GM18858 (cell line): ENCODE measurements around the gene CTBP2.
"Not testable (repeated sequence)": the region's sequence is repeated elsewhere in the genome, so short reads cannot be mapped to it uniquely, and the experiment has no call there.

Experiments
- ATAC-seq: cut with Tn5 transposase; IDR thresholded peaks from one replicate; pipeline ENCODE4 v1.9.1; 2021; ENCODE audit not compliant: unreplicated experiment

CTBP2 gene

GRCh38 chr10:124990671-124991625 lies 169.4 kb downstream of the CTBP2 start:
- ATAC-seq, result no peak

GRCh38 chr10:124989526-124989925 lies 170.8 kb downstream of the CTBP2 start:
- no peak for ATAC-seq

GRCh38 chr10:124988753-124989152 lies 171.6 kb downstream of the CTBP2 start:
- ATAC-seq, result not testable (repeated sequence)

- no peak for ATAC-seq
Measured at GRCh38 chr10:124987788-124988187, 172.6 kb downstream of the CTBP2 start.

- ATAC-seq, result no peak
Measured at GRCh38 chr10:124985162-124985561, 175.2 kb downstream of the CTBP2 start.

GRCh38 chr10:124984376-124984775 lies 176.0 kb downstream of the CTBP2 start:
- ATAC-seq, result no peak

GRCh38 chr10:124983321-124983720 lies 177.0 kb downstream of the CTBP2 start:
- no peak for ATAC-seq

GRCh38 chr10:124978376-124978725 lies 182.0 kb downstream of the CTBP2 start:
- no peak for ATAC-seq

GRCh38 chr10:124977648-124978375 lies 182.6 kb downstream of the CTBP2 start:
- ATAC-seq, result no peak

GRCh38 chr10:124977161-124977560 lies 183.2 kb downstream of the CTBP2 start:
- no peak for ATAC-seq

- no peak for ATAC-seq
Measured at GRCh38 chr10:124975977-124976514, 184.3 kb downstream of the CTBP2 start.

- no peak for ATAC-seq
Measured at GRCh38 chr10:124974131-124974530, 186.2 kb downstream of the CTBP2 start.

- ATAC-seq, result no peak
Measured at GRCh38 chr10:124972637-124973036, 187.7 kb downstream of the CTBP2 start.

GRCh38 chr10:124971276-124971675 lies 189.1 kb downstream of the CTBP2 start:
- no peak for ATAC-seq

- no peak for ATAC-seq
Measured at GRCh38 chr10:124967255-124967654, 193.1 kb downstream of the CTBP2 start.

- no peak for ATAC-seq
Measured at GRCh38 chr10:124966008-124966407, 194.4 kb downstream of the CTBP2 start.

- ATAC-seq, result no peak
Measured at GRCh38 chr10:124963866-124964720, 196.3 kb downstream of the CTBP2 start.

GRCh38 chr10:124962421-124962820 lies 197.9 kb downstream of the CTBP2 start:
- no peak for ATAC-seq

- no peak for ATAC-seq
Measured at GRCh38 chr10:124961248-124961570, 199.2 kb downstream of the CTBP2 start.

GRCh38 chr10:124959564-124959963 lies 200.8 kb downstream of the CTBP2 start:
- no peak for ATAC-seq

- no peak for ATAC-seq
Measured at GRCh38 chr10:124957404-124957947, 202.9 kb downstream of the CTBP2 start.
